ENCODE results near the gene KLHL12. TPM values are rescaled to one million over a fixed set of nuclear protein-coding genes. Genes with fewer than 3 reads are reported as not detected.
A peak's percentile ranks its signal among the peaks of the same experiment; 100 is the strongest.

The KLHL12 gene
- total RNA-seq, 6 experiments from 2014 or later: 10.7 to 13.0 (median 12.3) TPM

DNA sequence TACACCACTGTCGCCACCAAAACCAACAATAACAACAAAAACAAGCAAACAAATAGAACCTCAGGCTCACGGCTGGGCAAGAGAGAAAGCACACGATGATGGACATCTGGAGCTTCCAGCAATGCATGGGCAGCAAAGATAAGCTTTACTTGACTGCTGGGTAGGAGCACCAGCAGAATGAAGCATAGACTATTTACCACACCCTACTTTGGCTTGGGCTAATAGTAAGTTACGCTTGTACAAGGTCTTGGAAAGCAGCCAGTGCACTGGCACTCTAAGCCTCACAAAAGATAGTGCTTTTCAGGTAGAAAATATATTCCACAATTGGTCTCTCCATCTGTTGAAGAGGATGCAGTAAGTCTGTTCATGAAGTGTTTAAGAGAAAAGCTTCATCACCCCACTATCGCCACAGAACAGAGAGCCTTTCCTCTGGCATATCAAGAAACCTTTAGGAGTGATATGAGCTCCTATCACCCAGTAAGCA lies 17.4 kb upstream of the KLHL12 start:
- intact Hi-C loops (cut with DNase I): no loop called here
- ATAC-seq (peak in 1 of 4 donors; percentile 18), DNase-seq (no peak)
- H3K9me3 ChIP-seq: no peaks in the 10 kb centered on the region
- H3K27me3 ChIP-seq: no peaks in the 10 kb centered on the region
- WGBS (ENCODE audit: insufficient coverage, low coverage, low lambda C conversion rate, missing lambda C conversion rate): 90% methylated on average over 5 of the region's 5 CpGs
- no peak overlapping the region for H3K27ac ChIP-seq
- H3K4me1 ChIP-seq: no peaks in the 10 kb centered on the region
- TF ChIP-seq, protein P1, sequence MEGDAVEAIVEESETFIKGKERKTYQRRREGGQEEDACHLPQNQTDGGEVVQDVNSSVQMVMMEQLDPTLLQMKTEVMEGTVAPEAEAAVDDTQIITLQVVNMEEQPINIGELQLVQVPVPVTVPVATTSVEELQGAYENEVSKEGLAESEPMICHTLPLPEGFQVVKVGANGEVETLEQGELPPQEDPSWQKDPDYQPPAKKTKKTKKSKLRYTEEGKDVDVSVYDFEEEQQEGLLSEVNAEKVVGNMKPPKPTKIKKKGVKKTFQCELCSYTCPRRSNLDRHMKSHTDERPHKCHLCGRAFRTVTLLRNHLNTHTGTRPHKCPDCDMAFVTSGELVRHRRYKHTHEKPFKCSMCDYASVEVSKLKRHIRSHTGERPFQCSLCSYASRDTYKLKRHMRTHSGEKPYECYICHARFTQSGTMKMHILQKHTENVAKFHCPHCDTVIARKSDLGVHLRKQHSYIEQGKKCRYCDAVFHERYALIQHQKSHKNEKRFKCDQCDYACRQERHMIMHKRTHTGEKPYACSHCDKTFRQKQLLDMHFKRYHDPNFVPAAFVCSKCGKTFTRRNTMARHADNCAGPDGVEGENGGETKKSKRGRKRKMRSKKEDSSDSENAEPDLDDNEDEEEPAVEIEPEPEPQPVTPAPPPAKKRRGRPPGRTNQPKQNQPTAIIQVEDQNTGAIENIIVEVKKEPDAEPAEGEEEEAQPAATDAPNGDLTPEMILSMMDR (IDR thresholded peaks at IDR 0.05): no peak
- TF ChIP-seq POLR2A (IDR thresholded peaks at IDR 0.05): no peak
- peaks cover 4 to 80% (median 38%) of the 10 kb centered on the region in 4 donors for H3K36me3 ChIP-seq
- H3K4me3 ChIP-seq: no peak overlapping the region

DNA sequence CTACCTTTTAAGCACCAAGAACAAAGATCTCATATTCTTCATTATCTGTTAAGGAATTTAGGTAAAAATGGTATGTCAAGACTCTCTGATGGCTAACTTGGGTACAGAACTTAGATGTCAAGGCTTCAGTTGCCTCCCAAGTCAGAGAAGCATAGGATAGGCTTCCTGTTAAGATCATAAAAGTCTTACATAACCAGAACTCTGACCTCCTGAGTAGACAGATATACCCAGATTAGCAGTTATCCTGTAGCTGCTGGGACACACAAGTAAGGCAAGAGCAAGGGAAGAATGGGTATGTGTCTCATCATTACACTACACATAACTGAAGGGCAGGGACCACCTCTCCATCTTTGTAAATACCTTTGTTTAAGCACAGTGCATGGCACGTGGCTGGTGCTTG lies 15.4 kb upstream of the KLHL12 start:
- Histone ChIP-seq H3K9me3 (no peaks in the 10 kb centered on the region), H3K4me3 (no peak overlapping the region), H3K36me3 (peaks cover 4 to 66% (median 32%) of the 10 kb centered on the region in 4 donors), H3K4me1 (no peaks in the 10 kb centered on the region), H3K27me3 (no peaks in the 10 kb centered on the region), H3K27ac (no peak overlapping the region)
- WGBS (ENCODE audit: insufficient coverage, low coverage, low lambda C conversion rate, missing lambda C conversion rate): 90% methylated on average over 1 of the region's 1 CpG
- ATAC-seq: no peak
- TF ChIP-seq, protein P1 (IDR thresholded peaks at IDR 0.05): no peak
- no peak for TF ChIP-seq POLR2A (IDR thresholded peaks at IDR 0.05)
- intact Hi-C loops (cut with DNase I): no loop called here
- DNase-seq: no peak

DNA sequence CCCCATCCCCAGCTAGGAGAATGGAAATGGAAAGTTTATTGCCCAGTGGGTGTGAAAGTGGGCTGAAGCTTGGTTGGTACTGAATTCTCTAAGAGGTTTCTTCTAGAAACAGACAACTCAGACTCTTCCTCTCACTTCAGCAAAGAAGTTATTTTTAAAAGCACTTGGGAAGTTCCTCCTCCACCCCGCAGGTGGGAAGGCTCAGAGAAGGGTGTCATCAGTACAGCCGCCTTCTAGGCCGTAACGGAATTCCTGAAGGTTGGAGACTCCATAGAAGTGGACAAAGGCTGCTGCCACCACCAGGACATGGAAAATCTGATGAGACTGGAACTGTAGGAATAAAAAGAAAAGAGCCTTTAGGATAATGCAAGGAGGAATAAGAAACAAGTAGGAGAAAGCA lies 14.3 kb upstream of the KLHL12 start:
- Histone ChIP-seq H3K27ac (no peak overlapping the region), H3K4me3 (no peak overlapping the region), H3K9me3 (no peaks in the 10 kb centered on the region), H3K36me3 (peaks cover 4 to 58% (median 32%) of the 10 kb centered on the region in 4 donors), H3K4me1 (no peaks in the 10 kb centered on the region), H3K27me3 (no peaks in the 10 kb centered on the region)
- intact Hi-C loops (cut with DNase I): no loop called here
- DNase-seq (no peak), ATAC-seq (no peak)
- 100% methylated on average over 2 of the region's 4 CpGs for WGBS (ENCODE audit: insufficient coverage, low coverage, low lambda C conversion rate, missing lambda C conversion rate)
- TF ChIP-seq, protein P1 (IDR thresholded peaks at IDR 0.05): no peak
- no peak for TF ChIP-seq POLR2A (IDR thresholded peaks at IDR 0.05)

DNA sequence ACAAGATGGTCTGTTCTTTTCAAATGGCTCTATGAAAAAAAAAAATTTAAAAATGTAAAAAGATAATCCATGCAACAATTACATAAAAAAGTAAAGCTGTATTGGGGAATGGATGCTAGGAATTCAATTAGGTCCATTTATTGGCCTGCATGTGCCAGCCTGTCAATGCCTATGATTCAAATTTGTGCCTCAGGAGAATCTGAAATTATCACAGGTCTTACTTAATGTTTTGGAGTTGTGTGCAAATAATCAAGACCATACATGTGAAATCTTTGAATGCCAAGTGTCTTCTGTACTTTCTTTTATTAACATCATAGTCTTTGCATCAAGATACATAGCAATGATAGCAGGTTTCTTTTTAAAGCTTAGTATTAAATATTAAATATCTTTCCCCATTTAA lies 13.5 kb upstream of the KLHL12 start:
- Histone ChIP-seq H3K4me1 (no peaks in the 10 kb centered on the region), H3K9me3 (no peaks in the 10 kb centered on the region), H3K4me3 (no peak overlapping the region), H3K27ac (no peak overlapping the region), H3K36me3 (peaks cover 4 to 52% (median 30%) of the 10 kb centered on the region in 4 donors), H3K27me3 (no peaks in the 10 kb centered on the region)
- TF ChIP-seq, protein P1 (IDR thresholded peaks at IDR 0.05): no peak
- no peak for TF ChIP-seq POLR2A (IDR thresholded peaks at IDR 0.05)
- DNase-seq (no peak), ATAC-seq (no peak)
- intact Hi-C loops (cut with DNase I): no loop called here
